Neuronal stem cell (in vitro differentiated cells): ENCODE results near the gene BBS7.
A peak's percentile ranks its signal among the peaks of the same experiment; 100 is the strongest.

Experiments
- DNase-seq: peaks from one replicate; pipeline ENCODE4 v3.0.0-alpha.2; 2013; ENCODE audit warnings: low spot score
- H2AFZ ChIP-seq: one replicate; pipeline ENCODE4 v1.6.1; 2013; ENCODE audit warnings: mild to moderate bottlenecking, low read length, inconsistent platforms
- H2AK5ac ChIP-seq: 2 replicates; pipeline ENCODE4 v1.6.1; 2013; ENCODE audit warnings: low read depth, mild to moderate bottlenecking, inconsistent platforms, low read length, moderate library complexity, mixed read lengths
- H2BK120ac ChIP-seq: 2 replicates; pipeline ENCODE4 v1.6.1; 2013; ENCODE audit warnings: low read depth, mild to moderate bottlenecking, inconsistent platforms, low read length, moderate library complexity, mixed read lengths
- H2BK12ac ChIP-seq: one replicate; pipeline ENCODE4 v1.6.1; 2013; ENCODE audit warnings: low read length, inconsistent platforms
- H2BK15ac ChIP-seq: 2 replicates; pipeline ENCODE4 v1.6.1; 2013; ENCODE audit warnings: mild to moderate bottlenecking, low read length, inconsistent platforms, mixed read lengths
- H2BK5ac ChIP-seq: one replicate; pipeline ENCODE4 v1.6.1; 2013; ENCODE audit warnings: inconsistent platforms, mild to moderate bottlenecking, low read length, moderate library complexity
- H3K14ac ChIP-seq: one replicate; pipeline ENCODE4 v1.6.1; 2013; ENCODE audit warnings: low read length, inconsistent platforms
- H3K18ac ChIP-seq: 2 replicates; pipeline ENCODE4 v1.6.1; 2013; ENCODE audit warnings: low read length, inconsistent platforms
- H3K23ac ChIP-seq: 2 replicates; pipeline ENCODE4 v1.6.1; 2013; ENCODE audit warnings: low read depth, mild to moderate bottlenecking, mixed read lengths, low read length, inconsistent platforms; ENCODE audit not compliant: poor library complexity
- H3K27ac ChIP-seq: replicated peaks from 3 replicates; pipeline ENCODE4 v1.5.1; 2013; ENCODE audit warnings: low read length, inconsistent platforms
- H3K27me3 ChIP-seq, 3 experiments: 2 replicates each; pipeline ENCODE4 v1.6.1; 2013; ENCODE audit warnings: low read length in 3 of 3, mild to moderate bottlenecking in 2 of 3, inconsistent platforms in 1 of 3, low read depth in 1 of 3, mixed read lengths in 1 of 3, moderate library complexity in 1 of 3; ENCODE audit not compliant: control insufficient read depth in 3 of 3, insufficient read depth in 3 of 3
- H3K36me3 ChIP-seq, 2 donors: replicated peaks in 1 of 2; 2 replicates each; pipeline ENCODE4 v1.6.1; 2013; ENCODE audit warnings: low read length in 2 of 2; ENCODE audit not compliant: control insufficient read depth in 2 of 2, insufficient read depth in 2 of 2
- H3K4ac ChIP-seq: 2 replicates; pipeline ENCODE4 v1.6.1; 2013; ENCODE audit warnings: inconsistent platforms, mild to moderate bottlenecking, low read length, moderate library complexity
- H3K4me1 ChIP-seq, 2 donors: 1 replicate in 1 of 2; 2 replicates in 1 of 2; pipeline ENCODE4 v1.6.1; 2013; ENCODE audit warnings: low read length in 2 of 2, low read depth in 1 of 2; ENCODE audit not compliant: control insufficient read depth in 2 of 2, insufficient read depth in 1 of 2
- H3K4me2 ChIP-seq: one replicate; pipeline ENCODE4 v1.6.1; 2013; ENCODE audit warnings: mild to moderate bottlenecking, low read length, inconsistent platforms; ENCODE audit not compliant: insufficient read depth, poor library complexity, severe bottlenecking
- H3K4me3 ChIP-seq, 2 donors: 2 replicates each; pipeline ENCODE4 v1.5.1; 2013; ENCODE audit warnings: low read length in 2 of 2, mild to moderate bottlenecking in 2 of 2, inconsistent platforms in 1 of 2, moderate library complexity in 1 of 2
- H3K79me1 ChIP-seq: one replicate; pipeline ENCODE4 v1.6.1; 2013; ENCODE audit warnings: low read depth, mild to moderate bottlenecking, inconsistent platforms, low read length, moderate library complexity
- H3K9ac ChIP-seq: one replicate; pipeline ENCODE4 v1.6.1; 2013; ENCODE audit warnings: mild to moderate bottlenecking, low read depth, low read length, inconsistent platforms; ENCODE audit not compliant: poor library complexity
- H3K9me3 ChIP-seq, 2 donors: replicated peaks in 1 of 2; 2 replicates each; pipeline versions ENCODE3 to v1.6.1; 2013; ENCODE audit warnings: low read length in 2 of 2, mild to moderate bottlenecking in 2 of 2, inconsistent platforms in 1 of 2, low read depth in 1 of 2, mixed read lengths in 1 of 2, moderate library complexity in 1 of 2; ENCODE audit not compliant: control insufficient read depth in 2 of 2, insufficient read depth in 1 of 2
- H4K8ac ChIP-seq: one replicate; pipeline ENCODE4 v1.6.1; 2013; ENCODE audit warnings: low read depth, mild to moderate bottlenecking, inconsistent platforms, low read length, moderate library complexity
- H4K91ac ChIP-seq: one replicate; pipeline ENCODE4 v1.6.1; 2013; ENCODE audit warnings: low read length, low read depth, mild to moderate bottlenecking, inconsistent platforms; ENCODE audit not compliant: poor library complexity
- WGBS, 2 donors: extraction: QIAGEN DNeasy Blood & Tissue Kit; methylation state at CpG; one replicate each; pipeline ENCODE4 v1.1.7; 2013; ENCODE audit warnings: missing lambda C conversion rate in 2 of 2, mixed read lengths in 1 of 2; ENCODE audit not compliant: insufficient read length in 2 of 2, insufficient replicate concordance in 1 of 2; ENCODE audit errors: extremely low coverage in 2 of 2; 5-methylcytosine and 5-hydroxymethylcytosine counted together

Gene BBS7

DNA sequence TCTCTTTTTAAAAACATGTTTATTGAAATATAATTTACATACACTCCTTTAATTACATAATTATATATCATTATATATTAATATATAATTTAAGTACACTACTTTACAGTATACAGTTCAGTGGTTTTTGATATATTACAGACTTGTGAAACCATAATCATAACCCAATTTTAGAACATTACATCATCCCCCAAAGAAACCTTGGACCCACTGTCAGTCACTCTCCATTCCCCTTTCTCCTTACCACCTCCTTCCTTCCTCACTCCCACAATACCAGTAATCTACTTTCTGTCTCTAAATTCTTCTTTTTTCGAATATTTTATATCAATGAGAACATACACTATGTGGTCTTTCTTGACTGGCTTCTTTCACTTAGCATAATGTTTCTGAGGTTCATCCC, 87.1 kb downstream of the BBS7 start:
- H3K4me3 ChIP-seq = no peak overlapping the region
- no peak for DNase-seq
- no peak overlapping the region for H2BK15ac ChIP-seq
- H3K27ac ChIP-seq = no peak overlapping the region
- H3K14ac ChIP-seq = no peak overlapping the region
- H3K23ac ChIP-seq = no peak overlapping the region
- no peaks in the 10 kb centered on the region for H3K79me1 ChIP-seq
- H3K27me3 ChIP-seq = peaks cover 0 to 3% (median 0%) of the 10 kb centered on the region in 3 experiments
- no peak overlapping the region for H2AFZ ChIP-seq
- H3K18ac ChIP-seq = no peak overlapping the region
- no peak overlapping the region for H3K4ac ChIP-seq
- no peak overlapping the region for H3K9ac ChIP-seq
- no peak overlapping the region for H3K4me2 ChIP-seq
- no peak overlapping the region for H4K91ac ChIP-seq
- H2BK12ac ChIP-seq = no peak overlapping the region
- no CpG with 5 or more reads among the region's 1 CpG for WGBS, 2 donors
- H4K8ac ChIP-seq = no peak overlapping the region
- H3K4me1 ChIP-seq = peaks cover 0 to 2% of the 10 kb centered on the region in 2 donors
- no peak overlapping the region for H2AK5ac ChIP-seq
- no peaks in the 10 kb centered on the region for H3K9me3 ChIP-seq
- no peak overlapping the region for H2BK120ac ChIP-seq
- H3K36me3 ChIP-seq = no peaks in the 10 kb centered on the region
- H2BK5ac ChIP-seq = no peak overlapping the region

DNA sequence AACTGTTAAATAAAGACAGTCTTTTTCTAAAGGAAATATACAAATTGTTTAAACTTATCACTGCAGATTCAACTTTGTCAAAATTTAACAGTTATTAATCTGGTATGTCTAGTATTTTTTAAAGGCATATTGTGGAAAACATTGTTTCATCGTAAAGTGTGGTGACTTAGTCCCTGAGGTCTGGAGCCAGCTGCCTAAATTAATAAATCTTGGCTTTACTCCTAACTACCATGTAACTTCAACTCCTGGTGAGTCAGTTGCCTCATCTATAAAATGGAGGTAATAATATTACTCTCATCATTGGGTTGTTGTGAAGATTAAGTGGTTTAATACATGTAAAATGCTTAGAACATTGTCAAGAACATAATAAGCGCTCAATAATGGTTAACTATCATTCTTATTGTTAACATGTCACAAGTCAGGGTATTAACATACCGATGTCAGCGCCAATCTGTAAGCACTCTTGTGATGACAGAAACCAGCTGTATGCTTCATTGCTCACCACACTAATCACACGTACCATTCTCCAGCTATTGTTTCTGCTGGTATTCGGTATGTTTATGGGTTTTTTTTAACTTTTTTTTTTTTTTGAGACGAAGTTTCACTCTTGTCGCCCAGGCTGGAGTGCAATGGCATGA, 91.2 kb downstream of the BBS7 start:
- H3K9ac ChIP-seq = no peak overlapping the region
- H2AK5ac ChIP-seq = no peak overlapping the region
- H2BK5ac ChIP-seq = no peak overlapping the region
- no peak overlapping the region for H3K4ac ChIP-seq
- H3K9me3 ChIP-seq = no peaks in the 10 kb centered on the region
- H3K4me3 ChIP-seq = no peak overlapping the region
- no peak overlapping the region for H4K8ac ChIP-seq
- no peaks in the 10 kb centered on the region for H3K36me3 ChIP-seq
- H3K4me2 ChIP-seq = no peak overlapping the region
- H2BK15ac ChIP-seq = no peak overlapping the region
- no peak overlapping the region for H2BK12ac ChIP-seq
- H2BK120ac ChIP-seq = no peak overlapping the region
- no peak overlapping the region for H4K91ac ChIP-seq
- no peak overlapping the region for H3K27ac ChIP-seq
- H3K23ac ChIP-seq = no peak overlapping the region
- H3K18ac ChIP-seq = no peak overlapping the region
- no peak overlapping the region for H3K14ac ChIP-seq
- H3K4me1 ChIP-seq = peaks cover 0 to 4% of the 10 kb centered on the region in 2 donors
- no peaks in the 10 kb centered on the region for H3K79me1 ChIP-seq
- peaks cover 0 to 29% (median 0%) of the 10 kb centered on the region in 3 experiments for H3K27me3 ChIP-seq
- DNase-seq = no peak
- no CpG with 5 or more reads among the region's 8 CpGs for WGBS, 2 donors
- no peak overlapping the region for H2AFZ ChIP-seq

DNA sequence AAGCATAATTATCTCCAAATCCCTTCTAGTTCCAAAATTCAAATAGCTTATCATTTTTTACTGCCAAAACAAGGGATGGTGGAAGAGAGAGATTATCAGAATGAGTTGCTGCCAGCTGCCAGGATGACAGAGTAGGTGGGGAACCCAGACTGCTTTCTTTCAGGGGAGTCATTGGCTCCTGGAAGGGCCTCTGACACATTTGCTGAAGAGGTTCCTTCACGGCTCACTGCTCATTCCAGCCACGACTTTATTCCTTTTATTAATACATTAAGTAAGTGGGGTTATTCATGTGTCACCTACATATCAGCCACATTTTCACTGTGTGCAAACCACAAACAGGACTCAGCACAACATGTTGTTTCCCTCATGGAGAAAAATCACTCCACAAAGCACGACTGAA, 92.6 kb downstream of the BBS7 start:
- peak overlapping the region; percentile 22 for H2AFZ ChIP-seq
- no peak overlapping the region for H3K14ac ChIP-seq
- no peaks in the 10 kb centered on the region for H3K79me1 ChIP-seq
- H3K4me1 ChIP-seq = peaks cover 0 to 7% of the 10 kb centered on the region in 2 donors
- H2BK15ac ChIP-seq = no peak overlapping the region
- H3K36me3 ChIP-seq = no peaks in the 10 kb centered on the region
- H3K27ac ChIP-seq = no peak overlapping the region
- peaks cover 0 to 29% (median 0%) of the 10 kb centered on the region in 3 experiments for H3K27me3 ChIP-seq
- H2BK12ac ChIP-seq = no peak overlapping the region
- H3K4ac ChIP-seq = no peak overlapping the region
- WGBS, 2 donors = no CpG with 5 or more reads among the region's 3 CpGs
- H4K8ac ChIP-seq = no peak overlapping the region
- H3K4me3 ChIP-seq = no peak overlapping the region
- H2AK5ac ChIP-seq = no peak overlapping the region
- no peak overlapping the region for H4K91ac ChIP-seq
- H2BK120ac ChIP-seq = no peak overlapping the region
- H2BK5ac ChIP-seq = no peak overlapping the region
- no peak overlapping the region for H3K9ac ChIP-seq
- no peak overlapping the region for H3K18ac ChIP-seq
- no peak for DNase-seq
- no peaks in the 10 kb centered on the region for H3K9me3 ChIP-seq
- H3K4me2 ChIP-seq = no peak overlapping the region
- no peak overlapping the region for H3K23ac ChIP-seq

DNA sequence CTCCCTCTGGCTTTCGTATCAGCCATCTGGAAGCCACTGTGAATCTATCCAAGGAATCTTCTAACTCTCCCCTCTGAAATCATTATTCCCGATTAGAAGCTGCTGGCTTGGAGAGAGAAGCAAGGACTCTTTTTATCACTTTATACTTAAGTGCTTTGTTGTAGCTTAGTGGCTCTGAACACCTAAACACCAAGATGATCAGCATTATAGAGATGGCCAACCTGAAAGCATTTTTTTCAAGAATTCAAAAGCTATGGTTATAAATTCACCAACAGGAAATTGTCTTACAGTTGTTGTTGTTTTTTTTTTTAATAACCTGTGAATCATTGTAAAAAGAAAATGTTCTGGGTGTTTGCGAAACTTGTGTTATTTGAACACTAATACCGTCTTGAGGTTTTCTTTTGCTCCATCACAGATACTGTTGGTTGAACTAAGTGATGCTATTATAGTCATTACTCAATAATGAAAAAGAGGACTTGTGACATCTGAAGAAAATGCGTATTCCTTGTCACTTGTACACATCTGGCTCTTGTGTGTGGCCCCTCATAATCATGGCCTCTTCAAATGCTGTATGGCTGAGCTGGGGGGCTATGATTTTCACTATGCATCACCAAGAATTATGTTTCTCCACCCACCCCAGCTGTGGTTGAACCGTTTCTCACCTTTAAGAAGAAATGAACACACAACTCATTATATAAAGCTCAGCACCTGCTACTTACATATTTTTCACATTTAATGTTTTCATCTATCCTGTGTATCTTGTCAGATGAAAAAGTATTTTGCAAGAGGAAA, 93.5 kb downstream of the BBS7 start:
- Histone ChIP-seq H4K91ac (no peak overlapping the region), H2BK5ac (no peak overlapping the region), H3K4ac (no peak overlapping the region)

More for the DNA sequence above, 93.5 kb downstream of the BBS7 start:
- H2BK12ac ChIP-seq = no peak overlapping the region
- H2BK120ac ChIP-seq = no peak overlapping the region
- peaks cover 0 to 7% of the 10 kb centered on the region in 2 donors for H3K4me1 ChIP-seq
- WGBS, 2 donors = no CpG with 5 or more reads among the region's 6 CpGs
- no peak overlapping the region for H3K9ac ChIP-seq
- no peaks in the 10 kb centered on the region for H3K9me3 ChIP-seq
- H3K36me3 ChIP-seq = no peaks in the 10 kb centered on the region
- H2AK5ac ChIP-seq = no peak overlapping the region
- no peak overlapping the region for H3K27ac ChIP-seq
- no peak overlapping the region for H3K4me2 ChIP-seq
- H2BK15ac ChIP-seq = no peak overlapping the region
- H3K79me1 ChIP-seq = no peaks in the 10 kb centered on the region
- no peak overlapping the region for H3K4me3 ChIP-seq
- H3K27me3 ChIP-seq = peaks cover 0 to 29% (median 0%) of the 10 kb centered on the region in 3 experiments
- no peak for DNase-seq
- no peak overlapping the region for H4K8ac ChIP-seq
- no peak overlapping the region for H2AFZ ChIP-seq
- no peak overlapping the region for H3K14ac ChIP-seq
- no peak overlapping the region for H3K18ac ChIP-seq
- H3K23ac ChIP-seq = no peak overlapping the region
